ENCODE results near the gene EFHD1.
A peak's percentile ranks its signal among the peaks of the same experiment; 100 is the strongest.
"Not testable (repeated sequence)": the region's sequence is repeated elsewhere in the genome, so short reads cannot be mapped to it uniquely, and the experiment has no call there.

The EFHD1 gene

GRCh38 chr2:232652505-232652851 is 19.1 kb downstream of the EFHD1 start:
- DNase-seq: no peak

- no peak for DNase-seq
Measured at GRCh38 chr2:232653441-232653840, 20.0 kb downstream of the EFHD1 start.

GRCh38 chr2:232655392-232655791 is 22.0 kb downstream of the EFHD1 start:
- no peak for DNase-seq

GRCh38 chr2:232658217-232658785 is 24.9 kb downstream of the EFHD1 start:
- DNase-seq: peak; percentile 7 to 54 (median 36)

GRCh38 chr2:232659359-232659758 is 26.0 kb downstream of the EFHD1 start:
- no peak for DNase-seq

GRCh38 chr2:232662486-232663260 is 29.3 kb downstream of the EFHD1 start:
- DNase-seq: no peak

- DNase-seq: no peak
Measured at GRCh38 chr2:232666051-232666805, 32.8 kb downstream of the EFHD1 start.

GRCh38 chr2:232667989-232668583 is 34.7 kb downstream of the EFHD1 start:
- DNase-seq: no peak

- peak in 2 of 4 experiments; percentile 10 to 11 for DNase-seq
Measured at GRCh38 chr2:232668805-232669444, 35.5 kb downstream of the EFHD1 start.

GRCh38 chr2:232672588-232672987 is 39.2 kb downstream of the EFHD1 start:
- no peak for DNase-seq

GRCh38 chr2:232674491-232674890 is 41.1 kb downstream of the EFHD1 start:
- no peak for DNase-seq

GRCh38 chr2:232675381-232675780 is 42.0 kb downstream of the EFHD1 start:
- DNase-seq: no peak

- no peak for DNase-seq
Measured at GRCh38 chr2:232680006-232680405, 46.6 kb downstream of the EFHD1 start.

GRCh38 chr2:232681527-232681926 is 48.1 kb downstream of the EFHD1 start:
- DNase-seq: no peak

GRCh38 chr2:232683368-232683767 is 50.0 kb downstream of the EFHD1 start:
- DNase-seq: no peak

GRCh38 chr2:232685391-232685790 is 52.0 kb downstream of the EFHD1 start:
- DNase-seq: not testable (repeated sequence)

- DNase-seq: no peak
Measured at GRCh38 chr2:232687382-232688160, 54.2 kb downstream of the EFHD1 start.

- peak in 1 of 4 experiments; percentile 14 for DNase-seq
Measured at GRCh38 chr2:232688201-232688600, 54.8 kb downstream of the EFHD1 start.

- no peak for DNase-seq
Measured at GRCh38 chr2:232689152-232689910, 55.9 kb downstream of the EFHD1 start.

- not testable (repeated sequence) for DNase-seq
Measured at GRCh38 chr2:232691117-232691516, 57.7 kb downstream of the EFHD1 start.

GRCh38 chr2:232693344-232693743 is 59.9 kb downstream of the EFHD1 start:
- no peak for DNase-seq
